Smooth muscle cell of the brain vasculature (primary cell): Measurements from ENCODE around the gene SLC35B4.

ENCODE experiments used
- DNase-seq: peaks from one replicate; pipeline ENCODE4 v3.0.0-alpha.2; 2012; ENCODE audit warnings: low read depth, low spot score

Gene SLC35B4

DNA sequence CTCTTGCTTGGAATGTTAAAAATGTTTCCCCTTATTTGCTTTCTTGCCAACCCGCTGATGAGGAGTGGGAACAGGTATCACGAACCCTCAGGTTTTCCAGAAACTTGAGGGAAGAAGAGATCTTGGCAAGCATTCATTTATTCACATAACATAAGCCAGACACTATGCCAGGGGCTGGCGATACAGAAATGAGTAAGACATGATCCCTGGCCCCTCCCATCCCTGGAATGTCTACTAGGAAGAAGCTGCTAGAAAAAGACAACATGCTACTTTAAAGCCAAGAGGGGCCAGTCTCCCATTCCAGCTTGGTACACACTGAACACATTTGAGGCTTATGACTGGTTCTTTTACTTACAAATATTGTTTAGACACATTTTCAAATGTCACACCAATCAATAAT, 26.4 kb downstream of the SLC35B4 start:
- no peak for DNase-seq

DNA sequence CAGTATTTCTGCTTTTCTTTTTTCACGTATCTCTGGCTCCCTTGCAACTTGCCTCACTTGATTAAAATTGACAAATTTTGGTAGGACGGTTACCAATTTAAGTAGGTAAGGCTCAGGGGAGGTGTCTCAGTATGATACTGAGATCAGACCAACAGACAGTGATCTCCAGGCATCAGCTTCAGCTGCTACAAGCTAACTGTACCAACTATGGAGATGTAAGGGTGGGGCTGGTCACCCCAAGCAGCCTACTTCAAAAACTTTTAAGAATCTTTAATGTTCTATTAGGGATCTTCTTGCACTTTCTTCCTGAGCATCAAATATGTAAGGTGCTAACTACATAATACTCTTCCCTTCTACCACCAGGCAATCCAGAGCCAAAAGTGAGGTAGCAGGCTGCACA, 26.9 kb downstream of the SLC35B4 start:
- DNase-seq: no peak

DNA sequence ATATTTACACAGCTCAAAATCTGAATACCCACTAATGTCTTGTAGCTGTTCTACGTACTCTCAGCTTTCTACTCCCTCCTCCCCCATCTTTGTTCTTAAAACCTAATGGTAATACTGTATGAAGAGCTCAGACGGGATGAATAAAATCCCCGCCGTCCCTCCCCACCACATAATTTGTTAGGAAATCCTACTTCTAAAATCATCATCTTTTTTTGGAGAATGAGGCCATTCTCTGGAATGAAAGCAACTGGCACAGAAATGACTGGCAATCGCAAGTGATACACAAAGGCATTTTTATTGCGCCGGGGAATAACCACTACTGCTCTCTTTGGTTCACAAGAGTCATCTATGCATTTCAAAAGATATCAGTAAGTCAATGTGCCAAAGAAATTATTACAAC, 27.3 kb downstream of the SLC35B4 start:
- no peak for DNase-seq

DNA sequence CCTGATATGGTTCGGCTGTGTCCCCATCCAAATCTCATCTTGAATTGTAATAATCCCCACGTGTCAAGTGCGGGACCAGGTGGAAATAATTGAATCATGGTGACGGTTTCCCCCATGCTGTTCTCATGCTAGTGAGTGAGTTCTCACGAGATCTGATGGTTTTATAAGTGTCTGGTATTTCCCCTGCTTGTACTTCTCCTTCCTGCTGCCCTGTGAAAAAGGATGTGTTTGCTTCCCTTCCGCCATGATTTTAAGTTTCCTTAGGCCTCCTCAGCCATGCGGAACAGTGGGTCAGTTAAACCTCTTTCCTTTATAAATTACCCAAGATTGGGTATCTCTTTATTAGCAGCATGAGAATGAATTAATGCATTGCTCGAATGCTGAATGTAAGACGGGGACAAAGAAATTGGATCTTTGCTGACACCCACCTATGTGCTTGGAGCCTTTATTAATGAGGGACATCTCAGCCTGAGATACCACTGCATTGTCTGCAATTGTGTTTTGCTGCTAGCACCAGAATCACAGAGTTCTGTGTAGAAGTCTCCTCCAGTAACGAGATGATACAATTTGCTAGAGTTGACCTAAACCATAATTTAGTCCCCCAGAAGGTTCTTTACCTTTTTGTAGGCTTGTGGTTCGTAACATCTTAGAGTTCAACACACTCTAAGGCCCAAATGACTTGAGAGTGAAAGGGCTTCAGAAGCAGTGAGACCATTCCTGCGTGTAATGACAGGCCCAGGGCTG, 28.6 kb downstream of the SLC35B4 start:
- no peak for DNase-seq

DNA sequence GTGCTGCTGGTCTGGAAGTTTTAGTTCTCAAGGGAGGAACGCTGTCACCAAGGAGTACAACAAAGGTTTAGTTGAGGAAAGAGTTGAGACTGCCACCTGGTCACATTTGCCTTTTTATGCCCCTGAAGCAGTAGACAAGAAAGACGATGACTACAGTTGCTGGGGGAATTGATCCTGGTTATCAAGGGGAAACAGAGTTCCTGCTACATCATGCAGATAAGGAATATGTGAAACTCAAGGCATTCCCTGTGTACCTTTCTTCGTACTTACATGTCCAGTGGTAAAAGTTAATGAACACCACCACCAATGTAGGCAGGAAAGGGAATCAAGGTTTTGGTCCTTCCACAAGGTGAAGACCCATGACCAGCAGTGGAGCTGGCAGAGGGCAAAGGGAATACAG, 31.8 kb downstream of the SLC35B4 start:
- DNase-seq: no peak

DNA sequence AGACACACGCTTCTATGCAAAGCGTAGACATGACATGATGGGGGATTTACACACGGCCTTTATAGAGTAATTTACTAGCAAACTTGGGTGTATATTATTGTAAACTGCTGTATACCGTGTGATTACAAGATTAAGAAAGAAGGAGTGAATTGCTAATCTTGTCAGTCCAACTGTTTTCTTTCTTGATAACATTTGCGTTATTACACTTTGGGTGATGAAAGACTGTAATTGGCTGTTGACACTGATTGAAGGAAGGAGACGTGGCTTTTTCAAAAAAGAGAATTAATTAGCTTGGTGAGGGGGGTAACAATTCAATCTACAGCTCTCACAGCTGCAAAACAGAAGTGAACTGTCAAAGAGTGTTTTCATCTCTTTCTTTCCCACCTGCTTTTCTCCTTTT, 32.7 kb downstream of the SLC35B4 start:
- no peak for DNase-seq

DNA sequence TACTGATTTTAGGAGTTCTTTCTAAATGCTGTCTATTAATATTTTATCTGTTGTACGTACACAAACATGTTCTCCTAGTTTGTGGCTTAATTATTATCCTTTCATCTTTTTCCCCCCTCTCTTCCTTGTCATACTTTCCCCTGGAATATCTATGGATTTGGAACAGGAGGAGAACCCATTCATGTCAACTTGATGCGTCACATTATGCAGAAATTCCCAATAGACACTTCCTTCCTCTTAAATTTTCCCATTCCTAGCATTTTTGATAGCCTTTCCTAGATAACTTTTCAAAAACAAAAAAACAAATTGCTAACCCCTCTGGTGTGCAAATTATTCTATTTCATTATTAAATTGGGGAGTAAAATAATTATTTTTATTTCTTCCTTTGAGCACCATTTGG, 36.2 kb downstream of the SLC35B4 start:
- DNase-seq: no peak

DNA sequence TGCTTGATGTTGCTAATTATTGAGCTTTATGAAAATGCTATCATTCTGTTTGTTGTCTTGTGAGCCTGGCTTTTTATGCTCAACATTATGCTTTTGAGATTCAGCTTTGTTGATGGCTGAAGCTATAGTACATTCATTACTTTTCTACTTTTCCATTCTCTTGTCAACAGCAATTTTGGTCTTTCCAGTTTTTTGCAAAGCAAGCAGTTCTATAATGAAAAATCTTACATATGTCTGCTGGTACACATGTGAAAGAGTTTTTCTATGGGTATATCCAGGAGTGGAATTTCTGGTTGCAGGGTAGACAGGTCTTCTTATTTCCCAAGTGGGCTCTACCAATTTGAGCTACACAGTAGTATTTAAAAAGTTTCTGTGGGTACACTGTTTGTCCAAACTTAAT, 36.8 kb downstream of the SLC35B4 start:
- DNase-seq: no peak

DNA sequence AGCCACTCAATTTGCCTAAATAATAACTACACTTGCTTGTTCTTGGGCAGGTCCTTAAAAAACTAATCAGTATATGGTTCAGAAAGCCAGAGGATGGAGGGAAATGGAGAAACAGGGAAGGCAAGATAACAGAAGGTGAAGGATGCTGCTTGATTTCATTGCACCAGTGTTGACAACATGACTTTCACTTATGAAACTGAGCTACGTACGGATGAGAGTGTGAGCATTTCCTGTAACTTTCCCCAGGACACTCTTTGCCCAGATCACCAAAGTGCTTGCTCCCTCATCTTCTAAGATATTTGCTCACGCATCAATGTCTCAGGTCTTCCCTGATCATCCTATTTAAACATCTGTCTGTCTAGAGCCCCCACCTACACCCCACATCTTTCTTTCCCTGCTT, 37.4 kb downstream of the SLC35B4 start:
- no peak for DNase-seq

DNA sequence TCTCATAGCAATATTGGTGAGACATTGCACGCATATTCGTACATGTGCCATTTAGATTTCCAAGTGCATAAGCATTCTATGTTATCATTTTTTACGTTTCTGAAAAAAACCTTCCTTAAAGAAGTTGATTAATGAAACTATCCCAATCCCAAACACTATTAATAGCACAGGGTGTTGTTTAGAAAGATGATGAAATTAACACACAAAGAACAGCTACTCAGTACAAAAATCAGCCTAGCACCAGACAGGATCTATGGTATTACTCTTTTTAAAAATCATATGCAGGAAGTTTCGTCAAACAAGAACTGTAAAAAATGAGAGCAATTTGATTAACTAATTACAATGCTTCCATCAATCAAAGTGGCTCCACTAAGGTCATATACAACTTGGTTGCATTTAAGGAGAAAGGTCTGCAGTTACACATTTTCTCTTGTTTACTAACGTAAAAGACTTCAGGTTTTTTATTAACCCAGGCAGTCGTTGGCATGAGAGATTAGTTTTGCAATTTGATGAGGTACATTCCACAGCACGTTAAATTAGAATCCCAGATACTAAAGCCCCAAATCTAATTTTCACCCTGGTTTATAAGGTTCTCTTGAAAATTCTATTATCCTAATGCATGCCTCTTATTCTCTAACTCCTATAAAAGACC, 38.1 kb downstream of the SLC35B4 start:
- DNase-seq: no peak

DNA sequence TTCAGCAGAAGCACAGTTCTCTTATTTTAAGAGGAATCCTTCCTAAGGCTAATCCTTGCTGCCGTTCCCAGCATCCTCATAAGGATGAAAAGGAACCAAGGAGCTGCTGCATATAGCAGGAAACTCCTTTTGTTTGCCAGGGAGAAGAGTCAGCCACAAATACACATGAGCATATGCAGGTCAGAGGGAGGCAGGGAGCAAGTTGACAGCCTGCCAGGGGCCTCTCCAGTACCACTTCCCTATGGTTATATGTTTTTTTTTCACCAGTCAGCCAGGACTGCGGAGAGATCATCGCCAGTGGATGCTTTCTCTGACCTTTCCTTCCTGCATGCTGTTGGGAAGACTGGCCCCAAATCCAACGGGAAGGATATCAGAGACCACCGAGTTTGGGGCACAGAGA, 39.8 kb downstream of the SLC35B4 start:
- DNase-seq: no peak

DNA sequence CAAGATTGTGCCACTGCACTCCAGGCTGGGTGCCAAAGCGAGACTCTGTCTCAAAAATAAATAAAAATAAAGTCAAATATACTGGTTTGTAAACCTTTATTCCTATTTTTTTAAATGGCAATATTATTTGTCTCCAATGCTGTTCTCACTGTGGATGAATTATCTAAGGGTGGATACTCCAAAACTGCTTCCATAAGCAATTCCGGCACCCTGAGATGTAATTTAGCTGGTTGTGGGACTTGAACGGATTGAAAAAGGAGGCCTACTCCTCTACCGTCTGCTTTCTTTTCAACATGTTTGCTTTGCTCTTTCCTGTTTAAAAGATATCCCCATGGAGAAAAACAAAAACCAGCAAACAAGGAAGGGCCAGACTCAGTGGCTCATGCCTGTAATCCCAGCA, 54.4 kb downstream of the SLC35B4 start:
- no peak for DNase-seq

DNA sequence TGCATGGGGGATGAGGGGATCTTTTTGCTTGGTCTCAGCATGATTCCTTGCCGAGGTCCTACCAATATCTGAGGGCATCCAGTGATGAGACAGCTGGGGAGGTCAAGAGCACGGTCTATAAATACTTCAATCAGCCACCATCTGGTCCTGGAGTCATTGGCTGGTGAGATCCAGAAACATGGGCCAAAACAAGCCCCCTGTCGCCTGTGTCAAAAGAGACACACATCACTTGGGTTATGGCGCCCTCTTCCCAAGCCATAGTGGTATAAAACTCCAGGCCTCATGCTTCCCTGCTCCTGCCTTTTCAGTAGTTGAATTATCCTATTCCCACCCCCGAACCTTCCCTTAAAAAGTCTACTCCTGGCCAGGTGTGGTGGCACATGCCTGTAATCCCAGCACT, 60.9 kb downstream of the SLC35B4 start:
- no peak for DNase-seq

DNA sequence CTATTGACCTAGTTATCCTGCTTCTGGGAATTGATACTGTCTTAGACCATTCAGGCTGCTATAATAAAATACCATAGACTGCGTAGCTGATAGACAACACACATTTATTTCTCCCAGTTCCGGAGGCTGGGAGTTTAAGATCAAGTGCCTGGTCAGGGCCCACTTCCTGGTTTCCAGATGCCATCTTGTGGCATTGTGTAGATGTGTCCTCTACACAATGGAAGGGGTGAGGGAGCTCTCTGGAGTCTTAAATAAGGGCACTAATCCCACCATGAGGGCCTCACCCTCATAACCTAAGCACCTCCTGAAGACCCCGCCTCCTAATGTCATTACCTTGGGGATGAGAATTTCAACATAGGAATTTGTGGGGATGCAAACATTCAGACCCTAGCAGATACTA, 62.4 kb downstream of the SLC35B4 start:
- no peak for DNase-seq

DNA sequence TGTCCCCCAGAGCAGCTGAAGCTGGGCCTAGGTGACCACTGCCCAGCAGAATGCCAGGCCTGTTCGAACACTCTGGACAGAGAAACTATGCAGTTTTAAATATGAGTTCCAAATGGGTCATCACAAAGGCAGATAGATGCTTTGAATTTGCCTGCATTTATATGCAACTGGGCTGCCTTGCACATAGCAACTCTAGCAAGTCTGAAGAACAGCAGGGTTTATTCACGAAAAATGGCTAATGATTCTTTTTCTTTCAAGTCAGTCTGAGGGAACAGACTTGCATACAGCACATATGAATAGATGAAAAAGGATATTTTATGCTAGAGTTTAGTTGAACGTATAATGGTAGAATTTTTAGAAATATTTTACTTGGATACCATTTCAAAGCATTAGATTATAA, 68.5 kb downstream of the SLC35B4 start:
- DNase-seq: no peak

DNA sequence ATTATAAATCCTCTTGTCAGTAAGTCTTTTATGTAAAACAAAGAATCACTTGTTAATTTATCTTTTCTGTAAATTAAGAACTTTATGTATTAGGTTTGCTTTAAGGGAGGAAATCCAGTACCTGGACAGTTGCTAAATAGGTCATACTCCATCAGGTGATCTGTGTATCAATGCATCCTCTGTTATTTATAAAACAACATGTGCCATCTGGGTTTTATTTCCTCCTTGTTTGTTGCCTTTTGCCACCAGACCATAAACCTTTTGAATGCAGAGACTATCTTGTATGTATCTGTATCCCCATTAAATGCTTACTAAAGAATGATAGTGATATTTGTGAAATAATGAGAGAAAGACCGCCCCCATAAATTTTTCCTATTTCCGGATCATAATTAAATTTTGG, 70.0 kb downstream of the SLC35B4 start:
- DNase-seq: no peak

DNA sequence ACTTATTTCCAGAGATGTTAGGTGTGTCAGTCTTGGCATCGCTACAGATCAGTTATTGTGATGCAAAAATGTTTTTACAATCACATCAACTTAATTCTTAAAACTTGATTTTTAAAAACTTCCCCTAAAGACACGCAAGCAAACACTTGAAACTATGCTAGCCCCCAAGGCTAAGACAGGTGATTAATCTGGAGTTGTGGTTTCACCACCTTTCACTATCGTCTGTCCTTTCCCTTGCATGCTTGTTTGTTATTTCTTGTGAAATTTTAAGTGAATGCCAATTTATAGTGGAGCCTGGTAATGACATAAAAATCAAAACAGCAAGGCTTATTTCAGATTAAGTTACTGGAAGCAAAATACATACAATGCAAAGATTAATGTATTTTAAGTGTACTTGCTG, 70.4 kb downstream of the SLC35B4 start:
- no peak for DNase-seq

DNA sequence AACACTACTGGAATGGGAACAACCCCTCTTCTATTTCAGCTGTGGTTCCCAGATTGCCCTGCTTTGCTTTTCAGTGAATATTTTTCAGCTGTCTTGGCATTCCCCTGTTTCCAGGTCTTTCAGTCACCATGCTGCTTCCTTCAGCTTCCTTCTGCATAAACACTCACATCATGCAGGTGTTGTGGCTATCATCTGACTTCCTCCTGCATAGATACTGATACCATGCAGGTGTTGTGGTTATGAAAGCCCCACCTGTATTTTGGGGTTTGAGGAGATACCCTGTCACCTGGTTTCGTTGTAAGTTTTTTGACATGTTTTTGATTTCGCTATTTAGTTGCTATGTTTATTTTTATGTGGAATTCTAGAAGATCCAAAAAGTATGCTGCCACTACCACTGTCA, 71.5 kb downstream of the SLC35B4 start:
- DNase-seq: no peak
